HEK293 (cell line): ENCODE data around the gene TMEM198.

Source experiments
- CTCF ChIA-PET: fragments of 350-600 bp; formaldehyde crosslinking; extraction: SDS; loops from one replicate; lab custom pipeline; 2021; ENCODE audit warnings: antibody characterized with exemption; lab: Yijun Ruan, JAX
- POLR2A ChIA-PET: fragments of 300-600 bp; formaldehyde crosslinking; extraction: SDS; loops from one replicate; lab custom pipeline; 2020; ENCODE audit warnings: antibody characterized with exemption, inconsistent platforms; lab: Yijun Ruan, JAX
- H3K27ac ChIP-seq: fragments of 200-500 bp; sonication (Bioruptor generic); 2 replicates; pipeline ENCODE4 v1.5.1; 2014; ENCODE audit warnings: low read depth, low read length, control low read depth, inconsistent platforms; ENCODE audit errors: extremely low read depth
- H3K36me3 ChIP-seq, 2 experiments: fragments of 200-500 bp in 1 of 2; sonication (Bioruptor generic) in 1 of 2; 1 replicate in 1 of 2; 2 replicates in 1 of 2; pipeline ENCODE4 v1.5.1; 2014 to 2017; ENCODE audit warnings: inconsistent platforms in 2 of 2, low read length in 2 of 2; ENCODE audit not compliant: control insufficient read depth in 2 of 2, insufficient read depth in 1 of 2
- H3K4me1 ChIP-seq: fragments of 200-500 bp; sonication (Bioruptor generic); 2 replicates; pipeline ENCODE4 v1.5.1; 2014; ENCODE audit warnings: mild to moderate bottlenecking, low read length, inconsistent platforms; ENCODE audit not compliant: control insufficient read depth, insufficient read depth
- H3K4me3 ChIP-seq: 2 replicates; pipeline ENCODE4 v1.5.1; 2011; ENCODE audit warnings: low read depth, mild to moderate bottlenecking, control low read depth, low read length, moderate library complexity
- H3K9me3 ChIP-seq: fragments of 200-500 bp; sonication (Bioruptor generic); 2 replicates; pipeline ENCODE4 v1.5.1; 2014; ENCODE audit warnings: low read depth, low read length, inconsistent platforms; ENCODE audit not compliant: control insufficient read depth, insufficient read depth
- EGR2 ChIP-seq: fragments of 450-650 bp; formaldehyde crosslinking; IDR thresholded peaks from 2 replicates; pipeline ENCODE4 v1.5.1; 2016; ENCODE audit warnings: low read depth, missing biosample characterization, missing genetic modification characterization
- HOXC10 ChIP-seq: sonication (generic); formaldehyde crosslinking; IDR thresholded peaks from 2 replicates; pipeline ENCODE4 v1.8.1; 2023; ENCODE audit warnings: mild to moderate bottlenecking, missing genetic modification reagents
- MZF1 ChIP-seq: fragments of 450-650 bp; formaldehyde crosslinking; IDR thresholded peaks from 2 replicates; pipeline ENCODE4 v1.5.1; 2017; ENCODE audit warnings: missing biosample characterization, missing genetic modification characterization, borderline replicate concordance
- OSR2 ChIP-seq: fragments of 450-650 bp; formaldehyde crosslinking; IDR thresholded peaks from 2 replicates; pipeline ENCODE4 v1.5.1; 2016; ENCODE audit warnings: missing biosample characterization, missing genetic modification characterization
- TRIM28 ChIP-seq: IDR thresholded peaks from 2 replicates; pipeline ENCODE4 v1.6.1; 2011; ENCODE audit warnings: low read length, control low read depth, borderline replicate concordance
- YY1 ChIP-seq: fragments of 450-650 bp; formaldehyde crosslinking; IDR thresholded peaks from 2 replicates; pipeline ENCODE4 v1.5.1; 2018; ENCODE audit warnings: missing biosample characterization, missing genetic modification characterization
- ZBTB10 ChIP-seq: fragments of 450-650 bp; formaldehyde crosslinking; IDR thresholded peaks from 2 replicates; pipeline ENCODE4 v1.5.1; 2016; ENCODE audit warnings: missing biosample characterization, missing genetic modification characterization
- ZBTB6 ChIP-seq: fragments of 450-650 bp; formaldehyde crosslinking; IDR thresholded peaks from 2 replicates; pipeline ENCODE4 v1.5.1; 2017; ENCODE audit warnings: missing biosample characterization, missing genetic modification characterization
- ZNF202 ChIP-seq: fragments of 450-650 bp; formaldehyde crosslinking; IDR thresholded peaks from 2 replicates; pipeline ENCODE4 v1.5.1; 2016; ENCODE audit warnings: missing biosample characterization, missing genetic modification characterization, borderline replicate concordance
- ZNF223 ChIP-seq: fragments of 450-650 bp; formaldehyde crosslinking; IDR thresholded peaks from 2 replicates; pipeline ENCODE4 v1.5.1; 2016; ENCODE audit warnings: missing biosample characterization, missing genetic modification characterization
- ZNF248 ChIP-seq: fragments of 450-650 bp; formaldehyde crosslinking; IDR thresholded peaks from 2 replicates; pipeline ENCODE4 v1.5.1; 2017; ENCODE audit warnings: missing biosample characterization, missing genetic modification characterization
- ZNF266 ChIP-seq: fragments of 450-650 bp; formaldehyde crosslinking; IDR thresholded peaks from 2 replicates; pipeline ENCODE4 v1.5.1; 2016; ENCODE audit warnings: missing biosample characterization, missing genetic modification characterization, low read depth
- ZNF433 ChIP-seq: fragments of 450-650 bp; formaldehyde crosslinking; IDR thresholded peaks from 2 replicates; pipeline ENCODE4 v1.5.1; 2016; ENCODE audit warnings: missing biosample characterization, missing genetic modification characterization, low read depth
- ZNF561 ChIP-seq: fragments of 450-650 bp; IDR thresholded peaks from 2 replicates; pipeline ENCODE4 v1.5.1; 2018; ENCODE audit warnings: missing biosample characterization, missing genetic modification characterization, borderline replicate concordance
- ZNF585B ChIP-seq: fragments of 450-650 bp; formaldehyde crosslinking; IDR thresholded peaks from 2 replicates; pipeline ENCODE4 v1.5.1; 2016; ENCODE audit warnings: missing biosample characterization, missing genetic modification characterization
- ZNF610 ChIP-seq: fragments of 450-650 bp; formaldehyde crosslinking; IDR thresholded peaks from 2 replicates; pipeline ENCODE4 v1.5.1; 2016; ENCODE audit warnings: missing biosample characterization, missing genetic modification characterization, borderline replicate concordance
- ZNF670 ChIP-seq: fragments of 450-650 bp; formaldehyde crosslinking; IDR thresholded peaks from 2 replicates; pipeline ENCODE4 v1.5.1; 2016; ENCODE audit warnings: missing biosample characterization, missing genetic modification characterization, low read depth
- ZNF747 ChIP-seq: fragments of 450-650 bp; formaldehyde crosslinking; IDR thresholded peaks from 2 replicates; pipeline ENCODE4 v1.5.1; 2016; ENCODE audit warnings: missing biosample characterization, missing genetic modification characterization
- ZNF785 ChIP-seq: fragments of 450-650 bp; formaldehyde crosslinking; IDR thresholded peaks from 2 replicates; pipeline ENCODE4 v1.5.1; 2016; ENCODE audit warnings: missing biosample characterization, missing genetic modification characterization
- ZNF791 ChIP-seq: fragments of 450-650 bp; formaldehyde crosslinking; IDR thresholded peaks from 2 replicates; pipeline ENCODE4 v1.5.1; 2016; ENCODE audit warnings: missing biosample characterization, missing genetic modification characterization
- ZXDB ChIP-seq: fragments of 450-650 bp; formaldehyde crosslinking; IDR thresholded peaks from 2 replicates; pipeline ENCODE4 v1.5.1; 2016; ENCODE audit warnings: missing biosample characterization, missing genetic modification characterization
- TF ChIP-seq, protein P1 (sequence below): fragments of 450-650 bp; formaldehyde crosslinking; IDR thresholded peaks from 2 replicates; pipeline ENCODE4 v1.5.1; 2017; ENCODE audit warnings: missing biosample characterization, mild to moderate bottlenecking, missing genetic modification characterization, moderate library complexity
- TF ChIP-seq, protein P2 (sequence below): fragments of 450-650 bp; formaldehyde crosslinking; IDR thresholded peaks from 2 replicates; pipeline ENCODE4; 2016; ENCODE audit warnings: missing biosample characterization, missing genetic modification characterization
- TF ChIP-seq, protein P3 (sequence below): fragments of 450-650 bp; formaldehyde crosslinking; IDR thresholded peaks from 2 replicates; pipeline ENCODE4 v1.5.1; 2016; ENCODE audit warnings: missing biosample characterization, missing genetic modification characterization

TMEM198 gene

DNA sequence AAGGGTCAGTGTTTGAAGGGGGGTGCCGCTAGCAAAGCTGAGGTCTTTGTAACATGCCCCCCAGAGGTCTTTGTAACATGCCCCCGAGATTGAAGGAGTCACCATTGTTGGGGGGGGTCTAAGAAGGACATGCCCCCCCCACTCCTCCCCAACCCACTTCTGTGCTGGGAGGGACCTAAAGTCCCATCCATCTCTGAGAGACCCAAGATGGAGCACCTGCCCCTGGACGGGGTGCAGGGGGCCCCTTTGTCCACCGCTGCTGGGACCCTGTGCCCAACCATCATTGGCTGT is 35.4 kb upstream of the TMEM198 start (continued):
- no peak for TF ChIP-seq YY1
- no peak for TF ChIP-seq ZNF791
- TF ChIP-seq ZNF585B, result no peak
- TF ChIP-seq ZNF223, result no peak
- no peak for TF ChIP-seq OSR2
- no peak for TF ChIP-seq ZNF202 (tag by site-specific recombination)
- TF ChIP-seq ZBTB6 (tag by site-specific recombination), result no peak
- no peak for TF ChIP-seq ZNF266 (tag by site-specific recombination)
- TF ChIP-seq, protein P1, sequence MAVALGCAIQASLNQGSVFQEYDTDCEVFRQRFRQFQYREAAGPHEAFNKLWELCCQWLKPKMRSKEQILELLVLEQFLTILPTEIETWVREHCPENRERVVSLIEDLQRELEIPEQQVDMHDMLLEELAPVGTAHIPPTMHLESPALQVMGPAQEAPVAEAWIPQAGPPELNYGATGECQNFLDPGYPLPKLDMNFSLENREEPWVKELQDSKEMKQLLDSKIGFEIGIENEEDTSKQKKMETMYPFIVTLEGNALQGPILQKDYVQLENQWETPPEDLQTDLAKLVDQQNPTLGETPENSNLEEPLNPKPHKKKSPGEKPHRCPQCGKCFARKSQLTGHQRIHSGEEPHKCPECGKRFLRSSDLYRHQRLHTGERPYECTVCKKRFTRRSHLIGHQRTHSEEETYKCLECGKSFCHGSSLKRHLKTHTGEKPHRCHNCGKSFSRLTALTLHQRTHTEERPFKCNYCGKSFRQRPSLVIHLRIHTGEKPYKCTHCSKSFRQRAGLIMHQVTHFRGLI (tag by site-specific recombination), result no peak
- TF ChIP-seq, protein P2, sequence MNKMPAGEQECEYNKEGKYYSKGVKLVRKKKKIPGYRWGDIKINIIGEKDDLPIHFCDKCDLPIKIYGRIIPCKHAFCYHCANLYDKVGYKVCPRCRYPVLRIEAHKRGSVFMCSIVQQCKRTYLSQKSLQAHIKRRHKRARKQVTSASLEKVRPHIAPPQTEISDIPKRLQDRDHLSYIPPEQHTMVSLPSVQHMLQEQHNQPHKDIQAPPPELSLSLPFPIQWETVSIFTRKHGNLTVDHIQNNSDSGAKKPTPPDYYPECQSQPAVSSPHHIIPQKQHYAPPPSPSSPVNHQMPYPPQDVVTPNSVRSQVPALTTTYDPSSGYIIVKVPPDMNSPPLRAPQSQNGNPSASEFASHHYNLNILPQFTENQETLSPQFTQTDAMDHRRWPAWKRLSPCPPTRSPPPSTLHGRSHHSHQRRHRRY, result no peak
- no peak for TF ChIP-seq TRIM28
- TF ChIP-seq ZBTB10 (tag by site-specific recombination), result 0 out of 2 replicates have a peak, but pooled peaks have one; percentile 17

- ChIA-PET CTCF (interaction anchor here (0.6 to 9.5 kb wide), 22 partner anchors 9 to 881 kb away, joined by 3 to 150 read pairs (median 4); partner anchors contain the start of gene GMPPA), POLR2A (interaction anchor here (0.6 to 2.0 kb wide), 5 partner anchors 9 to 14 kb away, joined by 3 to 21 read pairs (median 8); partner anchors contain the start of gene GMPPA)
- Histone ChIP-seq H3K36me3 (peaks cover 0 to 34% of the 10 kb centered on the region in 2 experiments; a peak in 2 of 3 replicates), H3K4me3 (no peak overlapping the region), H3K27ac (no peak overlapping the region), H3K4me1 (peaks cover 2% of the 10 kb centered on the region), H3K9me3 (no peaks in the 10 kb centered on the region)
- TF ChIP-seq MZF1 (tag by site-specific recombination), result no peak
- TF ChIP-seq ZNF785 (tag by site-specific recombination), result no peak
- TF ChIP-seq TRIM28, result no peak
- no peak for TF ChIP-seq ZNF248 (tag by site-specific recombination)
- TF ChIP-seq, protein P3, sequence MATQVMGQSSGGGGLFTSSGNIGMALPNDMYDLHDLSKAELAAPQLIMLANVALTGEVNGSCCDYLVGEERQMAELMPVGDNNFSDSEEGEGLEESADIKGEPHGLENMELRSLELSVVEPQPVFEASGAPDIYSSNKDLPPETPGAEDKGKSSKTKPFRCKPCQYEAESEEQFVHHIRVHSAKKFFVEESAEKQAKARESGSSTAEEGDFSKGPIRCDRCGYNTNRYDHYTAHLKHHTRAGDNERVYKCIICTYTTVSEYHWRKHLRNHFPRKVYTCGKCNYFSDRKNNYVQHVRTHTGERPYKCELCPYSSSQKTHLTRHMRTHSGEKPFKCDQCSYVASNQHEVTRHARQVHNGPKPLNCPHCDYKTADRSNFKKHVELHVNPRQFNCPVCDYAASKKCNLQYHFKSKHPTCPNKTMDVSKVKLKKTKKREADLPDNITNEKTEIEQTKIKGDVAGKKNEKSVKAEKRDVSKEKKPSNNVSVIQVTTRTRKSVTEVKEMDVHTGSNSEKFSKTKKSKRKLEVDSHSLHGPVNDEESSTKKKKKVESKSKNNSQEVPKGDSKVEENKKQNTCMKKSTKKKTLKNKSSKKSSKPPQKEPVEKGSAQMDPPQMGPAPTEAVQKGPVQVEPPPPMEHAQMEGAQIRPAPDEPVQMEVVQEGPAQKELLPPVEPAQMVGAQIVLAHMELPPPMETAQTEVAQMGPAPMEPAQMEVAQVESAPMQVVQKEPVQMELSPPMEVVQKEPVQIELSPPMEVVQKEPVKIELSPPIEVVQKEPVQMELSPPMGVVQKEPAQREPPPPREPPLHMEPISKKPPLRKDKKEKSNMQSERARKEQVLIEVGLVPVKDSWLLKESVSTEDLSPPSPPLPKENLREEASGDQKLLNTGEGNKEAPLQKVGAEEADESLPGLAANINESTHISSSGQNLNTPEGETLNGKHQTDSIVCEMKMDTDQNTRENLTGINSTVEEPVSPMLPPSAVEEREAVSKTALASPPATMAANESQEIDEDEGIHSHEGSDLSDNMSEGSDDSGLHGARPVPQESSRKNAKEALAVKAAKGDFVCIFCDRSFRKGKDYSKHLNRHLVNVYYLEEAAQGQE (tag by site-specific recombination), result no peak
- no peak for TF ChIP-seq ZXDB
- no peak for TF ChIP-seq ZBTB6 (tag by site-specific recombination)
- TF ChIP-seq ZNF433 (tag by site-specific recombination), result no peak
- TF ChIP-seq ZNF610 (tag by site-specific recombination), result no peak
- TF ChIP-seq HOXC10, result no peak
- no peak for TF ChIP-seq ZNF670 (tag by site-specific recombination)
- TF ChIP-seq ZNF747 (tag by site-specific recombination), result no peak
- no peak for TF ChIP-seq ZNF561 (tag by site-specific recombination)
- 0 out of 2 replicates have a peak, but pooled peaks have one; percentile 26 for TF ChIP-seq EGR2 (tag by site-specific recombination)
Measured at GRCh38 chr2:219508971-219509779, 34.7 kb upstream of the TMEM198 start.
